Neural cell (in vitro differentiated cells): Measurements from ENCODE around the gene WDR11.

Experiments
- EP300 ChIP-seq: fragments of 450-650 bp; conservative IDR thresholded peaks from 2 replicates; pipeline ENCODE4 v1.6.1; 2014; ENCODE audit warnings: antibody characterized with exemption, mild to moderate bottlenecking, moderate library complexity; ENCODE audit not compliant: poor library complexity, severe bottlenecking
- EZH2 ChIP-seq: fragments of 200-600, 300-800 bp; shearing (Covaris generic), sonication (generic); IDR thresholded peaks from 2 replicates; pipeline ENCODE4 v1.6.1; 2014; ENCODE audit warnings: antibody characterized with exemption, low read length, borderline replicate concordance, mild to moderate bottlenecking; ENCODE audit not compliant: insufficient read depth, poor library complexity, severe bottlenecking
- POLR2AphosphoS5 ChIP-seq: IDR thresholded peaks from 2 replicates; pipeline ENCODE4 v1.6.1; 2012
- RAD21 ChIP-seq: fragments of 450-650 bp; conservative IDR thresholded peaks from 2 replicates; pipeline ENCODE4 v1.6.1; 2014; ENCODE audit warnings: antibody characterized with exemption, mild to moderate bottlenecking, moderate library complexity
- SMC3 ChIP-seq: fragments of 450-650 bp; conservative IDR thresholded peaks from 2 replicates; pipeline ENCODE4 v1.6.1; 2014; ENCODE audit warnings: antibody characterized with exemption, mild to moderate bottlenecking, moderate library complexity; ENCODE audit not compliant: poor library complexity
- TF ChIP-seq, protein P1 (sequence below): fragments of 450-650 bp; IDR thresholded peaks from 2 replicates; pipeline ENCODE4 v1.5.1; 2014; ENCODE audit warnings: antibody characterized with exemption, mild to moderate bottlenecking, moderate library complexity; ENCODE audit not compliant: poor library complexity, severe bottlenecking

DNA sequence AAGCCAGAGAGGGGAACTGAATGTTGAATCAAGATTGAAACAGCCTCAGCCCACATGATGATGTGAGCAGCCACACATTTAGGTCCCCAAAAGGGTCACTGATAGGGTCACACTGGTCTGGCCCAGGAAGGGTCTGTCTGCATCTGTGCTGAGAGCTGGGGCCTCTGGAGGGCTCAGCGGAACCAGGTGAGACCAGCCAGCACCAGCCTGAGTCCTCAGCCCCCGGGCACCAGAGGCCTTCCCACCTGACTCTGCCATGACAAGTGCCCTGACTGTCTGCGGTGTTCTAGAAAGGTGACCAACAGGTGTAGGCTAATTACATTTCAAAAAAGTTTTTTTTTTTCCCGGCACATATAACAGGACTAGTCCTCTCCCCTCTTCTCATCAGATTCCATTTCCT is 76.2 kb downstream of the WDR11 start:
- TF ChIP-seq, protein P1, sequence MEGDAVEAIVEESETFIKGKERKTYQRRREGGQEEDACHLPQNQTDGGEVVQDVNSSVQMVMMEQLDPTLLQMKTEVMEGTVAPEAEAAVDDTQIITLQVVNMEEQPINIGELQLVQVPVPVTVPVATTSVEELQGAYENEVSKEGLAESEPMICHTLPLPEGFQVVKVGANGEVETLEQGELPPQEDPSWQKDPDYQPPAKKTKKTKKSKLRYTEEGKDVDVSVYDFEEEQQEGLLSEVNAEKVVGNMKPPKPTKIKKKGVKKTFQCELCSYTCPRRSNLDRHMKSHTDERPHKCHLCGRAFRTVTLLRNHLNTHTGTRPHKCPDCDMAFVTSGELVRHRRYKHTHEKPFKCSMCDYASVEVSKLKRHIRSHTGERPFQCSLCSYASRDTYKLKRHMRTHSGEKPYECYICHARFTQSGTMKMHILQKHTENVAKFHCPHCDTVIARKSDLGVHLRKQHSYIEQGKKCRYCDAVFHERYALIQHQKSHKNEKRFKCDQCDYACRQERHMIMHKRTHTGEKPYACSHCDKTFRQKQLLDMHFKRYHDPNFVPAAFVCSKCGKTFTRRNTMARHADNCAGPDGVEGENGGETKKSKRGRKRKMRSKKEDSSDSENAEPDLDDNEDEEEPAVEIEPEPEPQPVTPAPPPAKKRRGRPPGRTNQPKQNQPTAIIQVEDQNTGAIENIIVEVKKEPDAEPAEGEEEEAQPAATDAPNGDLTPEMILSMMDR, result no peak
- TF ChIP-seq POLR2AphosphoS5, result no peak
- no peak for TF ChIP-seq SMC3
- TF ChIP-seq EP300, result no peak
- no peak for TF ChIP-seq EZH2
- TF ChIP-seq RAD21, result no peak
